ENCODE results near the gene UBE3A. TPM values are rescaled to one million over a fixed set of nuclear protein-coding genes. Genes with fewer than 3 reads are reported as not detected.
A peak's percentile ranks its signal among the peaks of the same experiment; 100 is the strongest.

UBE3A gene
- total and polyA plus RNA-seq, 9 of the 15 experiments (the other 6 are each of a cell fraction or from before 2014, with no cell fraction given): 29.3 to 103 (median 60.2) TPM

DNA sequence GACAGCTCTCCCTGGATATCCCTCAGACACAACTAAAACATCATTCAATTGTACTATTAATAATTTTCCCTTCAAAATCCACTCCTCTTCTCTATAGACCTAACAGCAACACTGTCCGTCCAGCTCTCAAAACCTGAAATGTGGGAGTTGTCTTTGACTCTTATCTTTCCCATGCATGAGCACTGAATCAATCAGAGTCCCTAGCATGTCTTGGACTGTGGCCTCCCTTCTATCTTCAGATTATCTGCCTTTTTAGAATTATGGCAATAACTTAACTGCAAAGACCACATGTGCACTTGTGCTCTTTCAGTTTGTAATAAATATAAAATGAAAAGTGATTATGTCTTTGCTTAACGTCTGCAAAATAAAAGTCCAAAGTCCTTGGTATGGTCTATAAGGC, 107.0 kb downstream of the UBE3A start:
- Histone ChIP-seq H3K27ac (ENCODE audit: extremely low read depth, low read depth, low read length) (no peak overlapping the region), H3K4me2 (ENCODE audit: insufficient read depth, low read length) (no peak overlapping the region), H3K36me3 (ENCODE audit: control insufficient read depth, insufficient read depth, low read length) (peaks cover 7% of the 10 kb centered on the region; the same call in 2 of the 3 replicates), H2AFZ (ENCODE audit: low read depth, low read length) (no peak overlapping the region), H4K20me1 (replicated peaks; ENCODE audit: control insufficient read depth, insufficient read depth, low read length) (no peaks in the 10 kb centered on the region), H3K4me3 (no peak overlapping the region), H3K9me3 (replicated peaks; ENCODE audit: control insufficient read depth, insufficient read depth, low read depth, low read length) (no peaks in the 10 kb centered on the region), H3K9ac (ENCODE audit: insufficient read depth in 1 of 2, low read depth in 2 of 2, low read length in 2 of 2) (no peak overlapping the region), H3K9me1 (ENCODE audit: control insufficient read depth, insufficient read depth, low read length) (no peaks in the 10 kb centered on the region), H3K79me2 (ENCODE audit: control insufficient read depth, insufficient read depth, low read length) (no peaks in the 10 kb centered on the region), H3K27me3 (ENCODE audit: control insufficient read depth in 2 of 2, insufficient read depth in 2 of 2, low read length in 2 of 2) (no peaks in the 10 kb centered on the region), H3K4me1 (replicated peaks in 1 of 2; ENCODE audit: control insufficient read depth in 2 of 2, insufficient read depth in 2 of 2, low read length in 2 of 2) (no peaks in the 10 kb centered on the region)
- FAIRE-seq (peak; percentile 61), ATAC-seq (peak; percentile 66), DNase-seq (ENCODE audit: extremely low read depth in 1 of 4, low spot score in 3 of 4) (peak in 1 of 4 experiments; percentile 18)
- intact Hi-C loops (cut with micrococcal nuclease): no loop called here
- ChIA-PET CTCF (ENCODE audit: low intra/inter-chr PET ratio) (no interaction called here), POLR2A (interaction anchor here (1.2 kb wide), 1 partner anchor 9 kb away, joined by 4 read pairs; no protein-coding TSS in a partner anchor)
- 6% methylated on average over 2 of the region's 2 CpGs for WGBS (ENCODE audit: insufficient coverage, low coverage, missing lambda C conversion rate)
- in situ Hi-C loops (cut with MboI): no loop called here
- no TSS peak for BruUV-seq (replicated peaks)
- peak in 1 of 2 experiments; percentile 89; a peak in 2 of 4 replicates for TF ChIP-seq RCOR1 (IDR thresholded peaks at IDR 0.05; ENCODE audit: borderline replicate concordance in 1 of 2, low read depth in 2 of 2, low read length in 2 of 2)
- TF ChIP-seq KDM1A (IDR thresholded peaks at IDR 0.05): peak; percentile 73 to 78; a peak in 3 of 4 replicates
- TF ChIP-seq MAZ (CRISPR knock-in tag; conservative IDR thresholded peaks at IDR 0.05 in 1 of 2, IDR thresholded peaks at IDR 0.05 in 1 of 2): no peak
- TF ChIP-seq ZNF12 (CRISPR knock-in tag; IDR thresholded peaks at IDR 0.05): no peak
- TF ChIP-seq KLF16 (IDR thresholded peaks at IDR 0.05): peak; percentile 34; the same call in 1 of the 2 replicates
- TF ChIP-seq ASH1L (IDR thresholded peaks at IDR 0.05; ENCODE audit: borderline replicate concordance, low read depth, partially characterized antibody): no peak
- no peak for TF ChIP-seq PHF8 (IDR thresholded peaks at IDR 0.05; ENCODE audit: borderline replicate concordance, low read length)
- peak; percentile 77 for TF ChIP-seq CBFA2T3 (IDR thresholded peaks at IDR 0.05)
- TF ChIP-seq ARID1B (IDR thresholded peaks at IDR 0.05): peak; percentile 51; the same call in 1 of the 2 replicates
- TF ChIP-seq, protein P1, sequence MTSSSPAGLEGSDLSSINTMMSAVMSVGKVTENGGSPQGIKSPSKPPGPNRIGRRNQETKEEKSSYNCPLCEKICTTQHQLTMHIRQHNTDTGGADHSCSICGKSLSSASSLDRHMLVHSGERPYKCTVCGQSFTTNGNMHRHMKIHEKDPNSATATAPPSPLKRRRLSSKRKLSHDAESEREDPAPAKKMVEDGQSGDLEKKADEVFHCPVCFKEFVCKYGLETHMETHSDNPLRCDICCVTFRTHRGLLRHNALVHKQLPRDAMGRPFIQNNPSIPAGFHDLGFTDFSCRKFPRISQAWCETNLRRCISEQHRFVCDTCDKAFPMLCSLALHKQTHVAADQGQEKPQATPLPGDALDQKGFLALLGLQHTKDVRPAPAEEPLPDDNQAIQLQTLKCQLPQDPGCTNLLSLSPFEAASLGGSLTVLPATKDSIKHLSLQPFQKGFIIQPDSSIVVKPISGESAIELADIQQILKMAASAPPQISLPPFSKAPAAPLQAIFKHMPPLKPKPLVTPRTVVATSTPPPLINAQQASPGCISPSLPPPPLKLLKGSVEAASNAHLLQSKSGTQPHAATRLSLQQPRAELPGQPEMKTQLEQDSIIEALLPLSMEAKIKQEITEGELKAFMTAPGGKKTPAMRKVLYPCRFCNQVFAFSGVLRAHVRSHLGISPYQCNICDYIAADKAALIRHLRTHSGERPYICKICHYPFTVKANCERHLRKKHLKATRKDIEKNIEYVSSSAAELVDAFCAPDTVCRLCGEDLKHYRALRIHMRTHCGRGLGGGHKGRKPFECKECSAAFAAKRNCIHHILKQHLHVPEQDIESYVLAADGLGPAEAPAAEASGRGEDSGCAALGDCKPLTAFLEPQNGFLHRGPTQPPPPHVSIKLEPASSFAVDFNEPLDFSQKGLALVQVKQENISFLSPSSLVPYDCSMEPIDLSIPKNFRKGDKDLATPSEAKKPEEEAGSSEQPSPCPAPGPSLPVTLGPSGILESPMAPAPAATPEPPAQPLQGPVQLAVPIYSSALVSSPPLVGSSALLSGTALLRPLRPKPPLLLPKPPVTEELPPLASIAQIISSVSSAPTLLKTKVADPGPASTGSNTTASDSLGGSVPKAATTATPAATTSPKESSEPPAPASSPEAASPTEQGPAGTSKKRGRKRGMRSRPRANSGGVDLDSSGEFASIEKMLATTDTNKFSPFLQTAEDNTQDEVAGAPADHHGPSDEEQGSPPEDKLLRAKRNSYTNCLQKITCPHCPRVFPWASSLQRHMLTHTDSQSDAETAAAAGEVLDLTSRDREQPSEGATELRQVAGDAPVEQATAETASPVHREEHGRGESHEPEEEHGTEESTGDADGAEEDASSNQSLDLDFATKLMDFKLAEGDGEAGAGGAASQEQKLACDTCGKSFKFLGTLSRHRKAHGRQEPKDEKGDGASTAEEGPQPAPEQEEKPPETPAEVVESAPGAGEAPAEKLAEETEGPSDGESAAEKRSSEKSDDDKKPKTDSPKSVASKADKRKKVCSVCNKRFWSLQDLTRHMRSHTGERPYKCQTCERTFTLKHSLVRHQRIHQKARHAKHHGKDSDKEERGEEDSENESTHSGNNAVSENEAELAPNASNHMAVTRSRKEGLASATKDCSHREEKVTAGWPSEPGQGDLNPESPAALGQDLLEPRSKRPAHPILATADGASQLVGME (CRISPR knock-in tag; IDR thresholded peaks at IDR 0.05): no peak
- peak; percentile 47 for TF ChIP-seq CBFA2T2 (conservative IDR thresholded peaks at IDR 0.05)
- TF ChIP-seq MCM2 (IDR thresholded peaks at IDR 0.05; ENCODE audit: low read depth): no peak
- TF ChIP-seq, protein P2, sequence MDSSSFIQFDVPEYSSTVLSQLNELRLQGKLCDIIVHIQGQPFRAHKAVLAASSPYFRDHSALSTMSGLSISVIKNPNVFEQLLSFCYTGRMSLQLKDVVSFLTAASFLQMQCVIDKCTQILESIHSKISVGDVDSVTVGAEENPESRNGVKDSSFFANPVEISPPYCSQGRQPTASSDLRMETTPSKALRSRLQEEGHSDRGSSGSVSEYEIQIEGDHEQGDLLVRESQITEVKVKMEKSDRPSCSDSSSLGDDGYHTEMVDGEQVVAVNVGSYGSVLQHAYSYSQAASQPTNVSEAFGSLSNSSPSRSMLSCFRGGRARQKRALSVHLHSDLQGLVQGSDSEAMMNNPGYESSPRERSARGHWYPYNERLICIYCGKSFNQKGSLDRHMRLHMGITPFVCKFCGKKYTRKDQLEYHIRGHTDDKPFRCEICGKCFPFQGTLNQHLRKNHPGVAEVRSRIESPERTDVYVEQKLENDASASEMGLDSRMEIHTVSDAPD (CRISPR knock-in tag; IDR thresholded peaks at IDR 0.05): no peak
- no peak for TF ChIP-seq CHCHD3 (CRISPR knock-in tag; IDR thresholded peaks at IDR 0.05)
- peak; percentile 51; the same call in 1 of the 2 replicates for TF ChIP-seq TAL1 (IDR thresholded peaks at IDR 0.05)
- no peak for TF ChIP-seq SMARCE1 (IDR thresholded peaks at IDR 0.05)
- TF ChIP-seq STAT5B (CRISPR knock-in tag; IDR thresholded peaks at IDR 0.05): no peak
- no peak for TF ChIP-seq TBP (optimal IDR thresholded peaks at IDR 0.05; ENCODE audit: low read depth, low read length)
